HG03575 (cell line): Measurements from ENCODE around the gene TARBP1.

Experiments used
- ATAC-seq: cut with Tn5 transposase; IDR thresholded peaks from one replicate; pipeline ENCODE4 v1.9.1; 2021; ENCODE audit not compliant: unreplicated experiment, insufficient number of reproducible peaks, low FRiP score; ENCODE audit errors: extremely low read depth

Gene TARBP1

GRCh38 chr1:234488054-234489006 lies 9.4 kb upstream of the TARBP1 start:
- no peak for ATAC-seq

GRCh38 chr1:234486858-234487840 lies 8.2 kb upstream of the TARBP1 start:
- ATAC-seq = no peak

- ATAC-seq = no peak
These were observed 6.2 kb upstream of the TARBP1 start for GRCh38 chr1:234484991-234485739.

GRCh38 chr1:234484218-234484617 lies 5.2 kb upstream of the TARBP1 start:
- ATAC-seq = no peak

GRCh38 chr1:234481771-234482170 lies 2.8 kb upstream of the TARBP1 start:
- ATAC-seq = no peak

- no peak for ATAC-seq
These were observed 887 bp upstream of the TARBP1 start for GRCh38 chr1:234479866-234480265.

- no peak for ATAC-seq
These were observed 256 bp upstream of the TARBP1 start for GRCh38 chr1:234479310-234479559.

- ATAC-seq = no peak
These were observed 863 bp downstream of the TARBP1 start for GRCh38 chr1:234478152-234478480.

- ATAC-seq = no peak
These were observed 1.4 kb downstream of the TARBP1 start for GRCh38 chr1:234477386-234478151.

GRCh38 chr1:234476172-234476571 lies 2.8 kb downstream of the TARBP1 start:
- ATAC-seq = no peak

- ATAC-seq = no peak
These were observed 3.7 kb downstream of the TARBP1 start for GRCh38 chr1:234475167-234475793.

GRCh38 chr1:234474375-234474774 lies 4.6 kb downstream of the TARBP1 start:
- ATAC-seq = no peak

GRCh38 chr1:234473118-234473517 lies 5.9 kb downstream of the TARBP1 start:
- ATAC-seq = no peak

GRCh38 chr1:234469376-234469775 lies 9.6 kb downstream of the TARBP1 start:
- ATAC-seq = no peak

- ATAC-seq = no peak
These were observed 10.4 kb downstream of the TARBP1 start for GRCh38 chr1:234468580-234468979.

- ATAC-seq = no peak
These were observed 11.2 kb downstream of the TARBP1 start for GRCh38 chr1:234467821-234468220.

- ATAC-seq = no peak
These were observed 12.0 kb downstream of the TARBP1 start for GRCh38 chr1:234466945-234467344.

GRCh38 chr1:234463749-234464148 lies 15.2 kb downstream of the TARBP1 start:
- no peak for ATAC-seq
